Astrocyte of the hippocampus (primary cell): ENCODE results near the gene GZMM.

Experiments
- DNase-seq: peaks from one replicate; pipeline ENCODE4 v3.0.0; 2011; ENCODE audit warnings: low read depth, low spot score

The GZMM gene

GRCh38 chr19:535017-535835 is 8.6 kb upstream of the GZMM start:
- no peak for DNase-seq

GRCh38 chr19:536031-536880 is 7.6 kb upstream of the GZMM start:
- DNase-seq, result no peak

GRCh38 chr19:536881-537404 is 6.9 kb upstream of the GZMM start:
- DNase-seq, result no peak

- no peak for DNase-seq
Observed at GRCh38 chr19:538641-539428, 5.0 kb upstream of the GZMM start.

- DNase-seq, result no peak
Observed at GRCh38 chr19:539429-540030, 4.3 kb upstream of the GZMM start.

GRCh38 chr19:540867-541637 is 2.8 kb upstream of the GZMM start:
- no peak for DNase-seq

- no peak for DNase-seq
Observed at GRCh38 chr19:541699-542098, 2.2 kb upstream of the GZMM start.

- no peak for DNase-seq
Observed at GRCh38 chr19:542173-542866, 1.5 kb upstream of the GZMM start.

- DNase-seq, result no peak
Observed at GRCh38 chr19:547117-547516, 3.3 kb downstream of the GZMM start.

GRCh38 chr19:547836-548720 is 4.2 kb downstream of the GZMM start:
- no peak for DNase-seq

GRCh38 chr19:548886-549830 is 5.3 kb downstream of the GZMM start:
- DNase-seq, result no peak

GRCh38 chr19:554817-555216 is 11.0 kb downstream of the GZMM start:
- no peak for DNase-seq

- no peak for DNase-seq
Observed at GRCh38 chr19:555474-555808, 11.6 kb downstream of the GZMM start.

- no peak for DNase-seq
Observed at GRCh38 chr19:556611-557382, 12.9 kb downstream of the GZMM start.

GRCh38 chr19:558770-559439 is 15.1 kb downstream of the GZMM start:
- DNase-seq, result peak; percentile 64

GRCh38 chr19:560121-560520 is 16.3 kb downstream of the GZMM start:
- DNase-seq, result no peak

- DNase-seq, result no peak
Observed at GRCh38 chr19:566403-566802, 22.6 kb downstream of the GZMM start.
